ENCODE results near the gene RAB17.

DNA sequence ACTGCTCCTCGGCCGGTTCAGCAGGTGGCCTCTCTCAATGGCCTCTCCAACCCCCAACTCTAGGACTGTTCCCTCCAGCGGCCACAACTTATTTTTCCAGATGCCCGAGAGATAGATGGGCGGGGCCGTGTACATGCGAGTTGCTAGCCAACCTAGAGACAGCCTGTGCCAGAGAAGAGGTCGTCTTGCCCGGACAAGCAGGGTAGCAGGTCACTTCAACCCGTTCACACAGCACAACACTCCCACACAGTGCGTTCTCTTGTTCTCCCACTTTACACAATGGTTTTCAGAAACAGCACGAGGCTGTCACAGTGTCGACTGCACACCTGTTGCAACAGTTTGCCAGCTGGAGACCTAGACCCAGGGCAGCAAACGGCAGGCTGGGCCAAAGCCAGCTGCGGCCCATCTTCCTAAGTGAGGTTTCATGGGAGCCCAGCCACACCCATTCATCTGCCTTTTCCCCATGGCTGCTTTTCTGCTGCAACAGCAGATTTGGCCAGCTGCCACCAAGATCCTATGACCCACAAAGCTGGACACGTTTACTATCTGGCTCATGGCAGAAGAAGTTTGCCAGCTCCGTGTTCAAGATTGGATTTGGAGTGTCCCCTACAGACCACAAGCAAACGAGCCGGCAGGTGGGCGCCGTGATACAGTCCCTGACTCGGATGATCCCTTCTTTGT is 31.4 kb downstream of the RAB17 start:
- TF ChIP-seq, protein P1, sequence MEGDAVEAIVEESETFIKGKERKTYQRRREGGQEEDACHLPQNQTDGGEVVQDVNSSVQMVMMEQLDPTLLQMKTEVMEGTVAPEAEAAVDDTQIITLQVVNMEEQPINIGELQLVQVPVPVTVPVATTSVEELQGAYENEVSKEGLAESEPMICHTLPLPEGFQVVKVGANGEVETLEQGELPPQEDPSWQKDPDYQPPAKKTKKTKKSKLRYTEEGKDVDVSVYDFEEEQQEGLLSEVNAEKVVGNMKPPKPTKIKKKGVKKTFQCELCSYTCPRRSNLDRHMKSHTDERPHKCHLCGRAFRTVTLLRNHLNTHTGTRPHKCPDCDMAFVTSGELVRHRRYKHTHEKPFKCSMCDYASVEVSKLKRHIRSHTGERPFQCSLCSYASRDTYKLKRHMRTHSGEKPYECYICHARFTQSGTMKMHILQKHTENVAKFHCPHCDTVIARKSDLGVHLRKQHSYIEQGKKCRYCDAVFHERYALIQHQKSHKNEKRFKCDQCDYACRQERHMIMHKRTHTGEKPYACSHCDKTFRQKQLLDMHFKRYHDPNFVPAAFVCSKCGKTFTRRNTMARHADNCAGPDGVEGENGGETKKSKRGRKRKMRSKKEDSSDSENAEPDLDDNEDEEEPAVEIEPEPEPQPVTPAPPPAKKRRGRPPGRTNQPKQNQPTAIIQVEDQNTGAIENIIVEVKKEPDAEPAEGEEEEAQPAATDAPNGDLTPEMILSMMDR (IDR thresholded peaks at IDR 0.05): no peak
- no peak for TF ChIP-seq POLR2A (IDR thresholded peaks at IDR 0.05)

Data from right lobe of liver (tissue), 4 donors.